Activated effector memory CD4-positive, alpha-beta T cell treated with Interleukin-2 at 50 U/mL for 16 hours (primary cell): Measurements from ENCODE around the gene LRCH1.

Experiments
- DNase-seq: peaks from one replicate; pipeline ENCODE4 v3.0.0-alpha.2; 2020

The LRCH1 gene

GRCh38 chr13:46668302-46668720, 115.3 kb downstream of the LRCH1 start:
- DNase-seq: no peak

- no peak for DNase-seq
Observed at GRCh38 chr13:46668931-46669525, 116.1 kb downstream of the LRCH1 start.

DNA sequence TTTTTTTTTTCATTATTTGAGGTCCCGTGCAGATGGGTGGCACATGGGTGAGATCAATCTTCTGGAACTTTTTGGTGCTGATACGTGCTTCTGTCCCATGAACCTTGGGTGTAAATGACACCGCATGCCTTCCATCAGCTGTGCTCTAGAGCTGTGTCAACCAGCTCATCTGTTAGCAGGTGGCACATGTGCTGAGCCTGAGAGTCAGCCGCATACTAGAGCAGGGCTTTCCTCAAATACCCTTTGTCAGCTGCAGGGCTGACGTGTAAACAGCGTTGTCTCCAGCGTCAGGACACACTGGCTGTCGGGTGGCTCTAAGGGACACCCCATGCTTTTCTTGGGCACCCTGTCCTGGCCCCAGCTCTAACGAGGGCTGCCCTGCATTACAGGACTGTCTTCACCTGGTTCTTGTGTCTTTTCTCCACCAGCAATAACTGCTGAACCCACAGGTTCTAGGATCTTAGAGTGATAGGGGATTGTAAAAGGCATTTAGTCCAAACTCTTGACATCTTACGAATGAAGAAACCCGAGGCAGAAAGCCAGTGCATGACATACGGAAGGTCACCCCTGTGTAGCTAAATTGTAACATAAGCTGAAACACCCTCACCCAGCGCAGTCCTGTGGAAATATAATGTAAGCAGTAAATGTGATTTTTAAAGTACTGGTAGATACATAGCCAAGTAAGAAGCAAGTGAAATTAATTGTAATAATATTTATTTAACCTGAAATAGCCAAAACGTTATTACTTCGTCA, 119.5 kb downstream of the LRCH1 start:
- no peak for DNase-seq

- DNase-seq: no peak
Observed at GRCh38 chr13:46675016-46675415, 122.0 kb downstream of the LRCH1 start.

DNA sequence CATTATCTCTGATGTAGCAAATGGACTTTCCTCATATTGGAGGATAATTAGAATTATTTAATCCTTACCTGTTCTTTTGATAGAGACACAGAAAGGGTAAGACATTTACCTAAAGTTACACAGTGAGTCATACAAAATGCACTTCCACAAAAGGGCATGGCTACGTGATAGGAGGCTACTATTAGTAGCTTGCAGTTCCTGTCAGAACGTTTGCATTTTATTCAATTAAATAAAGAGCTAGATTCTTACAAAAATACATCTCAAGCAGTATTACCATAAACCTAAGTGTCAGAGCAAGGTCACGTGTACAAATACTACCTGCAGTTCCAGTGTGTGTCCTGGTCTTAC, 123.4 kb downstream of the LRCH1 start:
- no peak for DNase-seq

GRCh38 chr13:46679369-46680120, 126.6 kb downstream of the LRCH1 start:
- DNase-seq: no peak

GRCh38 chr13:46682015-46682414, 129.0 kb downstream of the LRCH1 start:
- DNase-seq: no peak

GRCh38 chr13:46682707-46683106, 129.7 kb downstream of the LRCH1 start:
- DNase-seq: no peak

GRCh38 chr13:46683676-46684260, 130.8 kb downstream of the LRCH1 start:
- no peak for DNase-seq

GRCh38 chr13:46684287-46685001, 131.5 kb downstream of the LRCH1 start:
- DNase-seq: no peak

DNA sequence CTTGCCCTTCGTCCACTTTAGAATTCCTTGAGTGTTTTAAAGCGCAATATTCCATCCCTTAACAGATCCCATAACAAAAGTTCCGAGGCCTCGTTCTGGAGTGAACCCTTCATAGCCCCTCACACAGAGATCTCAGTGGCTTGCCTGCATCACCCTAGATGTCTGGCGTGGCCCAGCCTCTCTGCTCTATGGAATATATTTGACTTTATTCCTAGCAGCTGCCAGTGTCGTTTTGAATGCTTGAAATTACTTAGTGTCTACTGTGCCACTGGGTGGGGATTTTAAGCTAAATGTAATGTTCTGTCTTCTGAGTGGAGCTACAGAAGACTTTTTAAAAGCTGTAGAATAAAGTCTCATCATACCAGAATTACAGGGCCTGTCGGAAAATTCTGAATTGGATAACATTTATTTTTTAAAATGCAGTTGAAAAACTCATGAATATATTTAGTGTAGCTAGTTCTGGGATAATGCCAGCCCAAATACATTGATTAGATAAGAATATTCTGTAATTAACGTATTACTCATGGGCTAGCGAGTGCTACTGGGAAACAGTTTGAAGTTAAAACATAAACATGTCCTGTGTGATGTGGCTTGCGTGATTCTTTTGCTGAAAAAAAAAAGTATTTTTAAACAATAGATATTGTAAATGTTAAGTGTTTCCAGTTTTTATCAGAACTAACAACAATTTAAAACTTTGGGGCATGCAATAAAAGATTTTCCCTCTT, 132.2 kb downstream of the LRCH1 start:
- DNase-seq: no peak

DNA sequence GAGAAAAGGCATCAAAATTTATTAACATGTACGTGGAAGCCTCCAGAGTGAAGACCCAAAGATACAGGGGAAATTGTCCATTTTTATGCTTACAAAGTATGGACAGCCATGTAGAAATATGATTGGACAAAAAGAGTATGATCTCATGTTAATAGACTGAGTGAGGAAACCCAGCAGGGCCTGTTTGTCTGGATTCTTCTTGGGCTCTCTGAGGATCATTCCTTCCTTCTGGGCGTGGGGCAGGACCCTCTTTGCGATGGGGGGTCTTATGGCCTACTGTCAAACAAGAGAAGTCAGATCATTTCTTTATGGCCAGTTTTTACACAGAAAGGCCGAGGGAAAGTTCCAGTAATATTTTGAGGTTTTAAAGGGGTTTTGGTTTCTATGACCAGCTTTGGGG, 133.2 kb downstream of the LRCH1 start:
- no peak for DNase-seq

DNA sequence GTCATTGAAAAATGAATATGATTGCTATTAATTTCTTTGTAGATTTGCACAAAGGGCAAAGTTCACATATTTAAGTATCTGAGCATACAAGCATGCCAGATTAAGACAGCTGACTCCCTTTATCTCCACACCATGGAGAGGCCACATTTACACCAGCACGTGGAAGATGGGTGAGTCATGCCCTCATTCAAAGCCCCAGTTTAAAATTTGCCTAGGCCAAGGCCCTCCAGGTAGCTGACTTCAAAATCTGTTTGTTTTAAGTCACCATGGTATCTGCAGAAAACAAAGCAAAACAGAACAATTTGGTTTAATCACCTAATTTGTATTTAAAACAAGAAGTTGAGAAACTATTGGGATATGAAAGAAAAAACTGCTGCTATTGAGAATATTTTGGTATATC, 134.8 kb downstream of the LRCH1 start:
- DNase-seq: no peak

- DNase-seq: no peak
Observed at GRCh38 chr13:46688306-46688705, 135.3 kb downstream of the LRCH1 start.

GRCh38 chr13:46698014-46698413, 145.0 kb downstream of the LRCH1 start:
- DNase-seq: no peak

- DNase-seq: no peak
Observed at GRCh38 chr13:46698910-46699460, 146.0 kb downstream of the LRCH1 start.

- no peak for DNase-seq
Observed at GRCh38 chr13:46712524-46712923, 159.6 kb downstream of the LRCH1 start.

- no peak for DNase-seq
Observed at GRCh38 chr13:46715363-46715762, 162.4 kb downstream of the LRCH1 start.

DNA sequence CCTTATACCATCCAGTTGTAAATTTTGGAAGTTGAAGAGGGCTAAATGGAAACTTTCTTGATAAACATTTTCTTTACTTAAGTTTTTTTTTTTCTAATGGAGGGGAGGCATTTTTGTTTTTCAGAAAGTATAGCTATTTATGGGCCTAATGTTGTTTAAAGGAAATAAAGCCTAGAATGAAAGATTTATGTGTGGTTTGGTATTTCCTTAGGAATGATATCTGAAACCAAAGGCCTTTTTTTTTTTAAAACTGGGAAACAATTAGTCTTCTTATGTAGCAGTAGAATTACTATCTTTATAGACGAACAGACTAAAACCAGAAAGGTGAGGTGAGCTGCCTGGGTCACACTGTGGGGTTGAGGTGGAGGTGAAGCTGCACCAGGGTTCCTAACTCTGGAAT, 163.9 kb downstream of the LRCH1 start:
- no peak for DNase-seq

DNA sequence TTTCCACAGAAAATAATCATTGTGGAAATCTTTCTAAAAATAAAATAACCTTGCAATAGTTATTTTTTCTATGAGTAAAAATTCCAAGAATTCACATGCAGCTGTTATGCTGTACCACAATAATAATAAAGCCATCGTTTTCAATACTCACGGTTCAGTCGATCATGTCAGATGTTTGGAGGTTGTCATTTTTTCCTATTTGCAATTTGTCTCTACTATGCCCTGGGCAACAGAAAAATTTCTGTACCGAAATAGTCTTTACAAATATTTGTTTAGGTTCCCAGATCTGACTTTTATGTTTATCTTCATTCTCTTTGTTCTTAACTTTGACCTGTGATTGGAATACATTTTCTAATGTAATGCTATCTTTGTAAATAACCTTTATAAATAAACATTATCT, 164.3 kb downstream of the LRCH1 start:
- DNase-seq: no peak

- no peak for DNase-seq
Observed at GRCh38 chr13:46717856-46718255, 164.9 kb downstream of the LRCH1 start.

- no peak for DNase-seq
Observed at GRCh38 chr13:46720189-46720588, 167.2 kb downstream of the LRCH1 start.
